Subcutaneous adipose tissue (tissue), 4 donors: ENCODE results near the gene PCLO. TPM values are rescaled to one million over a fixed set of nuclear protein-coding genes. Genes with fewer than 3 reads are reported as not detected.

Experiments
- CTCF ChIP-seq: fragments of 450-650 bp; IDR thresholded peaks from one replicate; pipeline ENCODE4 v1.5.1; 2016; ENCODE audit warnings: low read depth, mild to moderate bottlenecking, control low read depth, antibody characterized with exemption, moderate library complexity
- total RNA-seq, 4 donors: library from RNA; depleted of rRNA; stranded (reverse); fragments of >200 nt; gene quantifications; one replicate each; pipeline ENCODE4 v1.1.0, GENCODE V29; 2016

Gene PCLO
- total RNA-seq, 4 donors from 2014 or later, result 0.34 to 13.8 (median 4.2) TPM

- TF ChIP-seq CTCF, result no peak
Observed at GRCh38 chr7:82755705-82756551, 406.8 kb downstream of the PCLO start.

GRCh38 chr7:82750007-82750406, 412.7 kb downstream of the PCLO start:
- TF ChIP-seq CTCF, result no peak

DNA sequence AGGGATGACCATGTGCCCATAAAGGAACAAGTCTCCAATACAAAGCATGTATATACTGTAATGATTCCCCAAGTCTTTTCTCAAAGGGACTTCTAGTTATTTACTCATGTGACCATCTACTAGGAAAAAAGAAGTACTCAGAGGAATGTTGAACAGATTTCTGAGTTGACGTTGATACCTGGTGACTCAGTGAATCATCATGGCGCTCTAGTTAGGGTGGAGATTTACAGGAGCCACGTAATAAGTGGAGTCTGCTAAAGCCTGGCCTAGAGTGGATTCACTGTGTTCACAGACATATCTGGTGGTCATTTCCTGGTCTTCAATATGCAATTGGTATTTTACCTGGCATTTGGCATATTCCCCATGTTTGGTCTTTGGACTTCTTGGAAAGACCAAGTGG, 416.9 kb downstream of the PCLO start:
- TF ChIP-seq CTCF, result no peak

GRCh38 chr7:82745117-82745516, 417.6 kb downstream of the PCLO start:
- TF ChIP-seq CTCF, result no peak

DNA sequence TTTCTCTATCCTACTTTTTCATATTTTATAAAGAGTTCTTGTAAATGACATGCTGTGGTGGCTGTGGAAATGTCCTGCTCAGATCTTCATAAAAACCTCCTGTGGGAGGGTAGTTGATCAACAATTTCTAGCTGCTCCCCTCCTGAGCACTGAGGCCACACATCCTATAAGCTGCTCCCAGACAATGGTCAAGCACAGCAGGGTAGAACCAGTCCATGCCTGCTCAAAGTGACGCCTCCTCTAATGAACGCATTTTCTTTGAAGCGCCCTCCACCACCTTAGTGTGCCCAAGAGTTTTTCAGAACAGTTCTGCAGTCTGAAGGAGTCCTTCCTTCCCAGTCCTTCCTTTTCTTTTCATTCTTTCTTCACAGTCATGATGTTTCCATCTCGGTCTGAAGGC, 420.5 kb downstream of the PCLO start:
- TF ChIP-seq CTCF, result no peak

DNA sequence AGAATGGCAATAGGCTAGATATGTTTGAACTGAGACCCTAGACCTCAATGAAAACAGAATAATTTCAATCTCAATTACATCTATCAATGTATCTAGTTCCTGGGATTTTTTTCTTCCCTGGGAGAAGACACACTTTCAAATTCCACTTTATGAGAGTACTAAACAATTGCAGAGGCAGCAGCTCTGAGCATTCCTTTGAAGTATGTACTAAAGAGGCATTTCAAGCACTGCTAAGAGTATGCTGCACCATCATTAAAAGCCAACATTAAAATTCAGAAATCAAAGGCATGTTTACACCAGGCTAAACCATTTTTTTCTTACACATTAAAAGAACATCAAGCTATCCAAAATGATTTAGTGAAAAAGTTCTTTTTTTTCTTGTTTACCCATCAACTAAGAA, 421.2 kb downstream of the PCLO start:
- no peak for TF ChIP-seq CTCF

DNA sequence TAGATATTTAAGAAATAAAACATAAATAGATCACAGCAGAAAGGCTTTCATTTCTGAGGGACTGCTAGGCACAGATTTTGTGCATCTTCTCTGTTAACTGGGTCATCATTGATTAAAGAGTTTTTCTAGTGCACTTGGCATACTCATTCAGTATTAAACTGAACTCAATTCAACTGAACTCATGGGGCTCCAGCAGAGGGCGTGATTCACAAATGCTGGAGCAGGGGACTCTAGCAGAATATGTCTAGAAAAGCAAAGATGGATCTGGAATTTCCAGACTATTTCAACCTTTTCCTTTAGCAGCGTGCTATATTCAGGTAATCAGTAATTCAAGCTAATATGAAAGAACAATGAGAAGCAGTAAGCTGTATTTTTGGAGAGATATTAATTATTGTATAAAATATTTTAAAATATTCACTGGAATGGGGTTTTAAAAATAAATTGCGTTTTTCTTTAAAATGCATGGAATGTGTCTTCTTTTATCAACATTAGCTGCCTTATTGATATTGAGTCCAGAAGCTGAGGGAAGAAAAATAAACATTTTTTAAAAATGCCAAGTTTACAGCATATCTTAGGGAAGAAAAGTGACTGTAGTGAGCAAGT, 422.3 kb downstream of the PCLO start:
- TF ChIP-seq CTCF, result no peak
